ENCODE measurements around the gene MRFAP1L1. TPM values are rescaled to one million over a fixed set of nuclear protein-coding genes. Genes with fewer than 3 reads are reported as not detected.

Gene MRFAP1L1
- total RNA-seq, 1 experiment from 2014 or later: 1.7 TPM

GRCh38 chr4:6694177-6694901 is 15.3 kb downstream of the MRFAP1L1 start:
- in situ Hi-C loops (cut with HindIII; ENCODE audit: low sequenced_read_pairs): no loop called here
- DNase-seq (ENCODE audit: low spot score): no peak

DNA sequence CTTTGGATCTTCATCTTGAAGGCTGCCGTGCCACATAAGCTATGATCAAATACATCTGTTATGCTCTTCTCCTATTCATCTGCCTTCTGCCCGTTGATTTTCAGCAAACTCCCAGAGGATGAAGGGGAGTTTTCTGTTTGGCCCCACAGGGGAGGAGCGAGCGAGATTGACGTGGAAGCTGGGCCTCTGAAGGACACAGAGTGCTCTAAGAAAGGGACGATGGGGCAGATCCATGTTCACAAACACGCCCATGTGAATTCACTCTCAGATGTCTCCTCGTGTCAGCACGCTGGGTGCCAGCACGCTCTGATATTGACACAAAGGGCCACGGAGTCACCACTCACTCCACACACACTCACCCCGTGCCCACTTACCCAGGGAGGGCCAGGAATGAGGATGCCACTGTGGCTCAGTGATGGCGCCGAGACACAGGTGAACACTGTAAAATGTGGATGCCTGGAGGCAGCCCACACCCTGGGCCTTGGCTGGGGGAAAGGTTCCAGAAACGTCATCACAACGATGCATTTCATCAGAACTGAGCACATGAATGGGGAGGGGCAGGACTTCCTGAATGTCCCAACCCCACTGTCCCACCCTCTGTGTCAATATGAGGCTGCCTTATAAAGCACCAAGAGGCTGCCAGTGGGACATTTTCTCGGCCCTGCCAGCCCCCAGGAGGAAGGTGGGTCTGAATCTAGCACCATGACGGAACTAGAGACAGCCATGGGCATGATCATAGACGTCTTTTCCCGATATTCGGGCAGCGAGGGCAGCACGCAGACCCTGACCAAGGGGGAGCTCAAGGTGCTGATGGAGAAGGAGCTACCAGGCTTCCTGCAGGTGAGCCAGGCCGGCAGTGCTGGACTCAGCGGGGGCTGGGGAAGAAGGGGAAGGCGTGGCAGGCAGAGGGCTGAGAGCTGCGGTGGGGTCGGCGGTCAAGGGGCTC is 16.2 kb downstream of the MRFAP1L1 start, which contains the start of gene S100P:
Gene S100P, plus strand, starts transcription at position 648 of the 946 bp plus-strand sequence. Its CDS starts 55 bp downstream, at position 703.
- in situ Hi-C loops (cut with HindIII; ENCODE audit: low sequenced_read_pairs): no loop called here
- DNase-seq (ENCODE audit: low spot score): no peak

GRCh38 chr4:6692806-6693205 is 16.9 kb downstream of the MRFAP1L1 start:
- in situ Hi-C loops (cut with HindIII; ENCODE audit: low sequenced_read_pairs): no loop called here
- DNase-seq (ENCODE audit: low spot score): no peak

- DNase-seq (ENCODE audit: low spot score): no peak
Observed at GRCh38 chr4:6692379-6692778, 17.3 kb downstream of the MRFAP1L1 start.

GRCh38 chr4:6689506-6689960 is 20.1 kb downstream of the MRFAP1L1 start:
- in situ Hi-C loops (cut with HindIII; ENCODE audit: low sequenced_read_pairs): no loop called here
- no peak for DNase-seq (ENCODE audit: low spot score)

More at GRCh38 chr4:6692379-6692778, 17.3 kb downstream of the MRFAP1L1 start:
- in situ Hi-C loops (cut with HindIII; ENCODE audit: low sequenced_read_pairs): no loop called here

DNA sequence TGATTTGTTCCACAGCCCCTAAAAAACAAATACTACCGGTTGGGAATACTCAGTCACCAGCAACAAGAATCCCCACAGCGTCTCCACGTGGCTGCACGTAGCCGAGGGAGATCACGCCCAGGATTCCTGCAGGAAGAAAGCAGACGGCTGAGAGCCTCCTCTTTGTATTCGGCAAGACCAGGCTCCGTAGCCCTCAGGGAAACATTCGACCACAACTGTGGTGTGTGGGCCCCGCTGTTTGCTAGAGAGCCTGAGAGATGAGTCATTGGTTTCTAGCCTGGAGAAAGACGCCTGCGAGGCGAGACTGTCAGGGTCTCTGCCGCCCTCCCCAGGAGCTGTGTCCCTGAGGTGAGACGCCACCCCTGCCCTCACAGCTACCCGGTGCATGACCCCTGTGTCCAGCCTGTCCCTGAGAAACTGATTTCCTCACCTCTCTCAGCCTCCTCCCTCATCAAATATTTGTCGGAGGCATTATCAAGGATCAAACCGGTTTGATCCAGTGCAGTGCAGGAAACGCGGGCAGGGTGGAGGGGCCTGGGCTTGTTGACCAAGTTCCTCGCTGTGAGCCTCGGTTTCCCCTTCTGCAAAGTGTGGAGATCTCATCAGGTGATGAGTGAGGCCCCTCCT is 20.7 kb downstream of the MRFAP1L1 start:
- no peak for DNase-seq (ENCODE audit: low spot score)
- in situ Hi-C loops (cut with HindIII; ENCODE audit: low sequenced_read_pairs): no loop called here

DNA sequence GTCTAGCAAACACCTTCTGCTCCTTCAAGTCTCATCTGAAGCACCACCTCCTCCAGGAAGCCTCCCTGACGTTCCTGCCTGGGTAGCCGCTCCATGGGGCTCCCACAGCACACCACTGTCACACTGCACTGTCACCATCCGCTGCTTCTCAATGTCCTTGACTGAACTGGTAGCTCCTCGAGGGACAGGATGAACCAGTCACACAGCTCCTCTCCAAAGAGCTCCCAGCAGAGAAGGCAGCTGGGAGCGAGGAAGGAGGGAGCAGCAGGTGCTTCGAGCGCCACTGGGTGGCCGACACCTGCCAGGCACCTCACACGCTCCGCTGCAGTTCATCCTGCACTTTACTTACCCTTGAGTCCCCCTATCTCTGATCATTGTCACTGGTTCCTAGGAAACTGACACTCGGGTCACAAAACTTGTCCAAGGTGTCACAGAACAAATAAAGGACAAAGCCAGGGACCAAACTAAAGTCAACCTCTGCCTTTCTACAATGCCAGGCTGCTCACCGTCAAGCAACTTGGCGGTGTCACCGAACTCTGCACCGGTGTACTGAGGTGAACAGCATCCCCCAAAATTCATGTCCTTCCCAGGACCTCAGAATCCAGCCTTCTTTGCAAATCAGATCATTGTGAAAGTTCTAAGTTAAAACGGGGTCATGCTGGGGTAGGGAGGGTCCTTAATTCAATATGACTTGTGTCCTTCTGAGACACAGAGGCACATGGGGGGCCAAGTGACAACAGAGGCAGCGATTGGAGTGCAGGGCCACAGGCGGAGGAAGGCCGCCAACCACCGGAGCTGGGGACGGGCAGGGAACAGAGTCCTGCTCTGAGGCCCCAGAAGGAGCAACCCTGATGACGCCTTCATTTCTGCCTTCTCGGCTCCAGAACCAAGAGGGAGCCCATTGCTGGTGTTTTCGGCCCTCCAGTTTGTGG is 21.5 kb downstream of the MRFAP1L1 start:
- in situ Hi-C loops (cut with HindIII; ENCODE audit: low sequenced_read_pairs): no loop called here
- DNase-seq (ENCODE audit: low spot score): no peak

DNA sequence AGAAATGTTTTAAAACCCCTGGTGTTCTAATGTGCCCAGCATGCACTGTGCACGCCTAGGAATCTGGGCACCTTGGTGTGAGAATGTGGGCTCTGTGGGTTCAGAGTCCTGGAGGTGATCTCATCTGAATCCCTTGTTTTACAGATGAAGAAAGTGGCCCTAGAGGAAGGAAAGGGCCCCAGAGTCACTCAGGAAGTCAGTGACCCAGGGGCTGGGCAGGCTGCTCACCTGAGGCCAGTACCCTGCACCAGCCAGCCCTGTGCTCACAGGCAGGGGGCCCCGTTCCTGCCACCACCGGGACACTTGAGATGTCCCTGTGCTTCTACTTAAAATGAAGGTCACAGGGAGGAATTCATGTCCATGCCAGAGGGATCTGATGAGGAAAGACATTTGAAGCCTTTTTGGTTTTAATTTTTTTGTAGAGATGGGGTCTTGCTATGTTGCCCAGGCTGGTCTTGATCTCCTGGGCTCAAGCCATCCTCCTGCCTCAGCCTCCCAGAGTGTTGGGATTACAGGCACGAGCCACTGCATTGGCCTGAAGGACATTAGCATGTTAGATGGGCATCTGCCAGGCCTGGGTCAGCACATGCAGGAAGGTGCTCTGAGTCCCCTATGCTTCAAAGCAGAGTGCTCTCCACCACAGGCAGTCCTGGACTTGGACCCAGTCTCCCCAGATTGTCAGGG is 23.4 kb downstream of the MRFAP1L1 start:
- no peak for DNase-seq (ENCODE audit: low spot score)
- in situ Hi-C loops (cut with HindIII; ENCODE audit: low sequenced_read_pairs): no loop called here

DNA sequence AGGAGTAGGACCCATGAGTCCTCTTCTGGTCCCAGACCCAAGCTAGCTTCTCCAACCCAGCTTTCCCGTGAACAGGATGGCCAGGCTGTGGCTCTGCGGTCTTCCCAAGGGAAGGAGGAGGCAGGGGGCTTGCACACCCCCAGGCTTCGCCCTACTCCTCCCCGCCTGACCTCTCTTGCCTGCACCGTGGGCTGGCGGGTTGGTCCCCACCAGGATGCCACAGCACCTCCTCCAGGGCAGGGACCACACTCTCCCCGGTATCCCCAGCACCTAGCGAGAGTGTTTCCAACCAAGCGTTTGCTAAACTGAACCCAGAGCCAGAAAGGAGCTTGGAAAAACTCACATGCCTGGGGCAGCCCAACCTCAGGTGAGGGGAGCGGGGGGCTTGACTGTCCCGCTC is 25.0 kb downstream of the MRFAP1L1 start:
- in situ Hi-C loops (cut with HindIII; ENCODE audit: low sequenced_read_pairs): no loop called here
- DNase-seq (ENCODE audit: low spot score): no peak

DNA sequence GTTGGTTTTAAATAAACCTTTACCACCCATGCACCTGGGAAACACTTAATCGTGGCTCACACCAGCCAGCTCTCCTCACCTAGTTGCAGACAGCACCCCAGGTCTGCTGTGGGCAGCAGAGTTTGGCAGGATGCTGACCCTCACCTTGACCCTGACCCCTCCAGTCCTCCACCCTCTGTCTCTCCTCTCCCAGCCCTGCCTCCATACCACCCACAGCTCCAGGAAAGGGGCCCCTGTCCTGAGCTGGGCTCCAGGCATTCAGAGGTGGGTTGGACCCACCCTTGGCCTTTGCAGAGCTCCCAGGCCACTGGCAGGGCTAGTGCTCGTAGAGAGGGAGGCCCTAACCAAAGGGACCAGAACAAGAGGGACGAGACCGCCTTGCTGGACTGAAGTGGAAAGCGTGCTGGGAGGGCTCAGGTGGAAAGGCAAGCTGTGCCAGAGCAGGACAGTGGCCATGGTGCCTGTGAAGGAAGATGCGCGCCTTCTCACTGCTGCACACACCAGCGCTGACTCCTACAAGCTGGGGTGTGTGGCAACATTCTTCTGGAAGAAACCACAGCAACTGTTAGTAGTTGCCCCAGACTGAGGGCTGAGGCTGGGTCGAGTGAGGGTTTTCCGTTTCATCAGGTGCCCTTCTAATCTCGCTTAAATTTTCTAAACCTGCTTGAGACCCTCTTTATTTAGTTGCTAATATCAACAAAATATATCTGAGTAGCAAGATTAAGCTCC is 26.6 kb downstream of the MRFAP1L1 start:
- no peak for DNase-seq (ENCODE audit: low spot score)
- in situ Hi-C loops (cut with HindIII; ENCODE audit: low sequenced_read_pairs): no loop called here

DNA sequence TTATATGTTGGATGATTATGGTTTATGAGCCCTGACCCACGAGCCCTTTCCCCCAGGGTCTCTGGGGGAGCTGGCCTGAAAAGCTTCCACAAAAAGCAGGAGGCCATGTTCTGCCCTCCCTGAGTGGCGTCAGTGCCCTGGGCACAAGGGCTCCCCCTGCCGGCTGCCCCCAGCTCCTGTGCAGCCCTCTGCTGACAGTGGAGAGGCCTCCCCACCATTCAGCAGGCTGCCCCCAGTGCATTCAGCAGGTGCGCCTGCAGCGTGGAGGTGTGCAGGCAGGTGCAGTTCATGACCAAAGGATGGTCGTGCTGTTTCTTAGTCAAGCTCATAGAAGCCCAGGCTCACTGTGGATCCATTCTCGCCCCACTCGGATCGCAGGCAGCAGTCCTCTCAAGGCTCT is 28.5 kb downstream of the MRFAP1L1 start:
- DNase-seq (ENCODE audit: low spot score): no peak
- in situ Hi-C loops (cut with HindIII; ENCODE audit: low sequenced_read_pairs): no loop called here

- no peak for DNase-seq (ENCODE audit: low spot score)
- in situ Hi-C loops (cut with HindIII; ENCODE audit: low sequenced_read_pairs): no loop called here
Observed at GRCh38 chr4:6680372-6681034, 29.2 kb downstream of the MRFAP1L1 start.

DNA sequence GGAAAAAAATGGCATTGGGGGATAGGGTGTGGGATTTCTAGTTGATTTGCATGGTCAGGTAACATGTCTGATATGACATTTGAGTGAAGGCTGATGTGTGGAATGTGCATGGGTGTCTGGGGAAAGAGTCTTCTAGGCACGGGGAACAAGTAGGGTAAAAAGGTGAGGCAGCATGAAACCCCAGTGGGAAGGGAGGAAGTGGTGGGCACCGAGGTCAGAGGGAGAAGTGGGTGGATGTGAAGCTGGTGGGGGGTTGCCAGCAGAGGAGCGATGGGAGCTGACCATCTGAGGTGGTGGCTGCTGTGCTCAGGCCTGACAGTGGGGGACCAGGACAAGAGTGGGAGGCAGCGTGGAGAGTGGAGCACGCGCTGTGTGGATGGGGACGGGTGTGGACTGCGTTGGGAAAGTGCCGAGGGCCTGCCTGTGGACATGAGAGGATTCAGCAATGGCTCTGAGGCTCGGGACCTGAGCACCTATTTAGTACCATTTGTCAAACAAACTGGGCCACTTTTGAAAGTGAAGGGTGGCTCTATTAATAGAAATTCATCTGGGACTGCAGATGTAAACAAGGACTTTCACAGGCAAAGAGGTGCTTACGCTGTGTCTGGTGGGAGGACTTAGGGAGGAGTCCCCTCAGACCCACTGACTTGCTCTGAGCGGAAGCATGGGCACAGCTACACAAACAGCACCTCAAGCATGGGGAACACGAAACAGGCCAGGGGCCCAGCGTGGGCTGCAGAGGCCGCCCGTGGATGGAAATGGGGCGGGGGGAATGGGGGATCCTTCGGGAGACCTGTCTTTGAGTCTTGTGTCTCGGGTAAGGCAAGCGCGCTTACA is 32.7 kb downstream of the MRFAP1L1 start:
- in situ Hi-C loops (cut with HindIII; ENCODE audit: low sequenced_read_pairs): no loop called here

GRCh38 chr4:6674500-6675149 is 35.0 kb downstream of the MRFAP1L1 start:
- in situ Hi-C loops (cut with HindIII; ENCODE audit: low sequenced_read_pairs): loop anchor here (25.0 kb wide), 1 partner anchor 112 kb away; no protein-coding TSS in a partner anchor
- peak; percentile 68 for DNase-seq (ENCODE audit: low spot score)

More for the DNA sequence above, 32.7 kb downstream of the MRFAP1L1 start:
- no peak for DNase-seq (ENCODE audit: low spot score)

DNA sequence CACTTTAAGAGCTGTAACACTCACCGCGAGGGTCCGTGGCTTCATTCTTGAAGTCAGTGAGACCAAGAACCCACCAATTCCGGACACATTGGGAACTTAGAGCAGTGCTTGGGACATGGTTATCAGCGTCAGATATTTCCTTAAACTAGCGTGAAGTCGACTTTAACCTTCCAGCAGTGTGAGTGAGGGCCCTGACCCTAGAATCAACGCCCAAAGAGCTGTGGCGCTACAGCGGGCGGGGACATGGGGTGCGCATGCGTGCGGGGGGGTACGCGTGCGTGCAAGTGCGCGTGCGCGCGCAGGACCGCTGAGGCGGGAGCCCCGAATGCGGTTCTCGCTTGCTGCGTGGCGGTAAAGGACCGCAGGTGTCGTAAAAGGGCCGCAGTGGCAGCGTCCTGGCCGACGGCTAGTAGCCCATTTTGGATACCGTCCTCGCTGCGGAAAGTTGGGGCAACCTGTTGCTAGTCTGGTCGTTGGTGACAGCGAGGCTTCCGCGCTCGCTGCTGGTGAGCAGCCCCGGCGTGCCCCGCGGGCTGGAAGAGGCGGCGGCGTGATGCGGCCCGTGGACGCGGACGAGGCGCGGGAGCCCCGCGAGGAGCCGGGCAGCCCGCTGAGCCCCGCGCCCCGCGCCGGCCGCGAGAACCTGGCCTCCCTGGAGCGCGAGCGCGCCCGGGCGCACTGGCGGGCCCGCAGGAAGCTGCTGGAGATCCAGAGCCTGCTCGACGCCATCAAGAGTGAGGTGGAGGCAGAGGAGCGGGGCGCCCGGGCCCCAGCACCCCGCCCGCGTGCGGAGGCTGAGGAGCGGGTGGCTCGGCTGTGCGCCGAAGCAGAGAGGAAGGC is 35.8 kb downstream of the MRFAP1L1 start:
- DNase-seq (ENCODE audit: low spot score): peak; percentile 94
- in situ Hi-C loops (cut with HindIII; ENCODE audit: low sequenced_read_pairs): loop anchor here (25.0 kb wide), 1 partner anchor 112 kb away; no protein-coding TSS in a partner anchor
